ENCODE data around the gene DAAM1. TPM values are rescaled to one million over a fixed set of nuclear protein-coding genes. Genes with fewer than 3 reads are reported as not detected.

DAAM1 gene
- total RNA-seq, 1 donor from 2014 or later: 39.5 TPM

DNA sequence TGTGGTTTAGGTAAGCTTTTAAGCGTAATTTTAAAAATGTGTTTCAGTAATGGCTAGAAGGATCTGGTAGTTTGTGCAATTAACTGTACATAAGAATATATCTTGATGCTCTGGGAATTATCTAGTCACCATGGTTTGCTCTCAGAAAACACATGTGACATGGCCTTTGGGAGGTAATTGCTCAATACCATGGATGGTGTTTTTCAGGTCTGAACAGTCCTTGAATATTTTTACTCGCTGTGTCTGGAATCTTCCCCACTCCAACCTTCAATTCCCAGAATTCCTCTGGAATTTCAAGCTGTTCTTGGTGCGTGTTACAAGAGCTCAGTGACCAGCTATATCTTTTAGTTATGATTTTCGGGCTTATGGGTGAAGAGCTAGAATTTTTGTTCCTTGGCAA is 85.3 kb downstream of the DAAM1 start:
- Histone ChIP-seq H3K4me2 (no peak overlapping the region), H3K9ac (no peak overlapping the region), H3K79me2 (ENCODE audit: low read depth) (no peaks in the 10 kb centered on the region), H3K36me3 (no peaks in the 10 kb centered on the region), H3K4me3 (no peak overlapping the region), H3K27ac (no peak overlapping the region), H3F3A (ENCODE audit: low read depth) (no peaks in the 10 kb centered on the region), H4K20me1 (ENCODE audit: low read depth) (no peaks in the 10 kb centered on the region), H3K9me3 (ENCODE audit: low read depth) (no peaks in the 10 kb centered on the region), H2AFZ (replicated peaks) (no peak overlapping the region), H3K4me1 (peaks cover 17% of the 10 kb centered on the region), H3K27me3 (no peaks in the 10 kb centered on the region)
- no peak for DNase-seq (ENCODE audit: low spot score)
- no peak overlapping the region for H3K4me3 Mint-ChIP-seq
- H3K4me1 Mint-ChIP-seq: peaks cover 29% of the 10 kb centered on the region
- no peaks in the 10 kb centered on the region for H3K27me3 Mint-ChIP-seq (ENCODE audit: insufficient read depth, low read depth)
- peaks cover 11% of the 10 kb centered on the region for H3K36me3 Mint-ChIP-seq
- no peak overlapping the region for H3K27ac Mint-ChIP-seq
- TF ChIP-seq EZH2phosphoT487 (IDR thresholded peaks at IDR 0.05) (no peak), EZH2 (IDR thresholded peaks at IDR 0.05) (no peak)
- TF ChIP-seq, protein P1, sequence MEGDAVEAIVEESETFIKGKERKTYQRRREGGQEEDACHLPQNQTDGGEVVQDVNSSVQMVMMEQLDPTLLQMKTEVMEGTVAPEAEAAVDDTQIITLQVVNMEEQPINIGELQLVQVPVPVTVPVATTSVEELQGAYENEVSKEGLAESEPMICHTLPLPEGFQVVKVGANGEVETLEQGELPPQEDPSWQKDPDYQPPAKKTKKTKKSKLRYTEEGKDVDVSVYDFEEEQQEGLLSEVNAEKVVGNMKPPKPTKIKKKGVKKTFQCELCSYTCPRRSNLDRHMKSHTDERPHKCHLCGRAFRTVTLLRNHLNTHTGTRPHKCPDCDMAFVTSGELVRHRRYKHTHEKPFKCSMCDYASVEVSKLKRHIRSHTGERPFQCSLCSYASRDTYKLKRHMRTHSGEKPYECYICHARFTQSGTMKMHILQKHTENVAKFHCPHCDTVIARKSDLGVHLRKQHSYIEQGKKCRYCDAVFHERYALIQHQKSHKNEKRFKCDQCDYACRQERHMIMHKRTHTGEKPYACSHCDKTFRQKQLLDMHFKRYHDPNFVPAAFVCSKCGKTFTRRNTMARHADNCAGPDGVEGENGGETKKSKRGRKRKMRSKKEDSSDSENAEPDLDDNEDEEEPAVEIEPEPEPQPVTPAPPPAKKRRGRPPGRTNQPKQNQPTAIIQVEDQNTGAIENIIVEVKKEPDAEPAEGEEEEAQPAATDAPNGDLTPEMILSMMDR (IDR thresholded peaks at IDR 0.05): no peak
- H3K9me3 Mint-ChIP-seq: no peaks in the 10 kb centered on the region

DNA sequence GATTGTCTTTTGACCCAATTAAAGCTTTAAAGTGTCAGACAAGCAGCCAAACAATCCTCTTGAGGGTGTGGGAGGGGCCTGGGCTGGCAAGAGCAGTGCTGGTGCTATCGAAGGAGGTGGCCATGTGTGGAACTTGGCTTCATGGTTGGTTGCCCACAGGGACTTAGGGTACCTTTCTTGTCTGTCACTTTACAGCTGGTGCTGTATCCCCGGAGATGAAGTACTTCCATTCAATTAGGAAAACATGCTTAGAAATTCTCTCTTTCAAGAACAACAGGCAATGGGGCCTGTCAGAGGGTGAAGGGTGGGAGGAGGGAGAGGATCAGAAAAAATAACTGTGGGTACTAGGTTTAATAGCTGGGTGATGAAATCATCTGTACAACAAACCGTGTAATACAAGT is 86.5 kb downstream of the DAAM1 start:
- H3K36me3 Mint-ChIP-seq: peaks cover 10% of the 10 kb centered on the region
- H3K27ac ChIP-seq: no peak overlapping the region

DNA sequence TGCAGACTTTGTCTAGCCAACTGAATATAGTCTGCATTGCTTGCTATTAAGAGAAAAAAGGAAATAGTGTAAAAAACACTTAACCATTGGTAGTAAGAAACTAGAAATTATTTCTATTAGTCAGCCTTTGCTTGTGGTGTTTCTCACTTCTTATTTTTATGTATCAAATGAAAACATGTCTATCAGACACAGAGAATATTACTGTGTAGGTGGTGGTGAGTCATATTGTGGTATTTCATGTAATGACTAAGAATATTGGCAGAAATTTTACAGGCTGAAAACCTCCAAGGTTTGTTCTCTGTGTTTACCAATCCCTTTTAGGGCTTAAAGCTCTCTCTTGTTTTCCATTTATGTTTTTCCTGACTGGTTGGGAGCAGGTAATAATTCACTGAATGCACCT is 87.2 kb downstream of the DAAM1 start:
- H3K9me3 Mint-ChIP-seq: no peaks in the 10 kb centered on the region
- peaks cover 12% of the 10 kb centered on the region for H3K36me3 Mint-ChIP-seq
- TF ChIP-seq EZH2phosphoT487 (IDR thresholded peaks at IDR 0.05): no peak
- TF ChIP-seq EZH2 (IDR thresholded peaks at IDR 0.05): no peak
- TF ChIP-seq, protein P1 (IDR thresholded peaks at IDR 0.05): no peak
- H3K4me1 Mint-ChIP-seq: peaks cover 29% of the 10 kb centered on the region
- H3K4me3 ChIP-seq: no peak overlapping the region
- no peak overlapping the region for H3K27ac Mint-ChIP-seq
- no peaks in the 10 kb centered on the region for H3K27me3 ChIP-seq
- H2AFZ ChIP-seq (replicated peaks): no peak overlapping the region
- no peaks in the 10 kb centered on the region for H4K20me1 ChIP-seq (ENCODE audit: low read depth)
- peaks cover 17% of the 10 kb centered on the region for H3K4me1 ChIP-seq
- DNase-seq (ENCODE audit: low spot score): no peak
- H3K36me3 ChIP-seq: no peaks in the 10 kb centered on the region
- H3F3A ChIP-seq (ENCODE audit: low read depth): no peaks in the 10 kb centered on the region
- no peaks in the 10 kb centered on the region for H3K27me3 Mint-ChIP-seq (ENCODE audit: insufficient read depth, low read depth)
- no peak overlapping the region for H3K4me3 Mint-ChIP-seq
- no peak overlapping the region for H3K27ac ChIP-seq
- no peaks in the 10 kb centered on the region for H3K79me2 ChIP-seq (ENCODE audit: low read depth)
- no peak overlapping the region for H3K9ac ChIP-seq
- H3K4me2 ChIP-seq: no peak overlapping the region
- no peaks in the 10 kb centered on the region for H3K9me3 ChIP-seq (ENCODE audit: low read depth)

More for the DNA sequence above, 86.5 kb downstream of the DAAM1 start:
- H3K9ac ChIP-seq: no peak overlapping the region
- no peaks in the 10 kb centered on the region for H3F3A ChIP-seq (ENCODE audit: low read depth)
- DNase-seq (ENCODE audit: low spot score): peak; percentile 47
- H3K79me2 ChIP-seq (ENCODE audit: low read depth): no peaks in the 10 kb centered on the region
- Mint-ChIP-seq H3K27me3 (ENCODE audit: insufficient read depth, low read depth) (no peaks in the 10 kb centered on the region), H3K4me3 (no peak overlapping the region), H3K27ac (no peak overlapping the region), H3K4me1 (peaks cover 29% of the 10 kb centered on the region), H3K9me3 (no peaks in the 10 kb centered on the region)
- H3K4me3 ChIP-seq: no peak overlapping the region
- no peak for TF ChIP-seq EZH2 (IDR thresholded peaks at IDR 0.05)
- no peak for TF ChIP-seq EZH2phosphoT487 (IDR thresholded peaks at IDR 0.05)
- TF ChIP-seq, protein P1 (IDR thresholded peaks at IDR 0.05): no peak
- peaks cover 17% of the 10 kb centered on the region for H3K4me1 ChIP-seq
- no peaks in the 10 kb centered on the region for H3K27me3 ChIP-seq
- no peaks in the 10 kb centered on the region for H3K36me3 ChIP-seq
- no peaks in the 10 kb centered on the region for H4K20me1 ChIP-seq (ENCODE audit: low read depth)
- no peak overlapping the region for H3K4me2 ChIP-seq
- H2AFZ ChIP-seq (replicated peaks): no peak overlapping the region
- no peaks in the 10 kb centered on the region for H3K9me3 ChIP-seq (ENCODE audit: low read depth)
